MCF 10A (cell line): Measurements from ENCODE around the gene CD69. TPM values are rescaled to one million over a fixed set of nuclear protein-coding genes. Genes with fewer than 3 reads are reported as not detected.
"Not testable (repeated sequence)": the region's sequence is repeated elsewhere in the genome, so short reads cannot be mapped to it uniquely, and the experiment has no call there.

Source experiments
- BruUV-seq: library from RNA; stranded (reverse); fragments of 400-500 nt; replicated peaks from 2 replicates; lab custom pipeline; 2021; lab: Mats Ljungman, UMichigan
- CTCF ChIA-PET: fragments of 300-600 bp; sonication (Branson Sonifier 250); formaldehyde crosslinking; extraction: SDS; loops from one replicate; lab custom pipeline; 2021; ENCODE audit warnings: antibody characterized with exemption, inconsistent platforms; lab: Yijun Ruan, JAX
- POLR2A ChIA-PET: fragments of 300-600, 350-650 bp; sonication (Branson Sonifier 250); formaldehyde crosslinking; extraction: SDS; loops from one replicate; lab custom pipeline; 2020; ENCODE audit warnings: antibody characterized with exemption, inconsistent platforms; lab: Yijun Ruan, JAX
- DNase-seq: peaks from one replicate; pipeline ENCODE4 v3.0.0-alpha.2; 2018; ENCODE audit not compliant: unreplicated experiment
- H3K27ac Mint-ChIP-seq: one replicate; pipeline ENCODE4 v1.8.0; 2022; ENCODE audit warnings: mild to moderate bottlenecking, low read depth, mixed read lengths; ENCODE audit not compliant: unreplicated experiment
- H3K27me3 Mint-ChIP-seq: one replicate; pipeline ENCODE4 v1.8.0; 2022; ENCODE audit warnings: mixed read lengths; ENCODE audit not compliant: insufficient read depth, unreplicated experiment
- H3K36me3 Mint-ChIP-seq: one replicate; pipeline ENCODE4 v1.8.0; 2022; ENCODE audit warnings: mild to moderate bottlenecking, moderate library complexity, mixed read lengths; ENCODE audit not compliant: insufficient read depth, unreplicated experiment
- H3K4me1 Mint-ChIP-seq: one replicate; pipeline ENCODE4 v1.8.0; 2022; ENCODE audit warnings: mixed read lengths; ENCODE audit not compliant: insufficient read depth, unreplicated experiment
- H3K4me3 Mint-ChIP-seq: one replicate; pipeline ENCODE4 v1.8.0; 2022; ENCODE audit warnings: mild to moderate bottlenecking, moderate library complexity, mixed read lengths; ENCODE audit not compliant: unreplicated experiment
- H3K9me3 Mint-ChIP-seq: one replicate; pipeline ENCODE4 v1.8.0; 2022; ENCODE audit warnings: mixed read lengths; ENCODE audit not compliant: unreplicated experiment
- intact Hi-C: fragments of 100-400 bp; cut with micrococcal nuclease; formaldehyde crosslinking; loops from 2 replicates; pipeline ENCODE4 v1.14.1; 2022
- total RNA-seq: library from RNA; stranded (reverse); gene quantifications from 2 replicates; pipeline ENCODE4 v1.2.3, GENCODE V29; 2022
- TF ChIP-seq, protein P1 (sequence below): fragments of 200-600 bp; IDR thresholded peaks from one replicate; pipeline ENCODE4 v1.8.0; 2022; ENCODE audit warnings: antibody characterized with exemption, mild to moderate bottlenecking; ENCODE audit not compliant: unreplicated experiment

Gene CD69
- total RNA-seq, 1 experiment from 2014 or later = not detected

DNA sequence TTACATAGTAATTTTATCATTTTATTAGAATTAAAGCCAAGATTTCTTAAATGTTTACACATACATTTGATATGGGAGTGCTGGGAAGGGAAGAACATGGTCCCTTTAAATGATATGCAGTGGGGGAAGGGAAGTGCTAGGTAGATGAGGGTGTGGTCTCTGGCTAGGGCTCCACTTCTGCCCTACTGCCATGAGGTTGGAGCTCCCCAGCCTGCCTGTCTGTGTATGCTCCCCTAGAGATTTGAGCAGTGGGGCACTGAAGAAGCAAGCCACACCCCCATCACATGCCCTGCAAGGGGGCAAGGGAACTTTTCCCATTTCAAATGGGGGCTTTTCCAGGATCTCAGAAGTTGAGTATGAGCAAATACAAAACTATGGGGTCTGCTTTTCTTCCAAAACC, 53.3 kb downstream of the CD69 start:
- ChIA-PET CTCF (interaction anchor here (0.6 to 7.4 kb wide), 15 partner anchors 9 to 376 kb away, joined by 3 to 108 read pairs (median 6); no protein-coding TSS in a partner anchor), POLR2A (no interaction called here)
- DNase-seq = no peak
- Mint-ChIP-seq H3K27me3 (no peaks in the 10 kb centered on the region), H3K9me3 (peaks cover 13% of the 10 kb centered on the region), H3K4me3 (no peak overlapping the region), H3K4me1 (peaks cover 15% of the 10 kb centered on the region), H3K27ac (no peak overlapping the region), H3K36me3 (no peaks in the 10 kb centered on the region)
- no TSS peak for BruUV-seq
- intact Hi-C loops = no loop called here
- TF ChIP-seq, protein P1, sequence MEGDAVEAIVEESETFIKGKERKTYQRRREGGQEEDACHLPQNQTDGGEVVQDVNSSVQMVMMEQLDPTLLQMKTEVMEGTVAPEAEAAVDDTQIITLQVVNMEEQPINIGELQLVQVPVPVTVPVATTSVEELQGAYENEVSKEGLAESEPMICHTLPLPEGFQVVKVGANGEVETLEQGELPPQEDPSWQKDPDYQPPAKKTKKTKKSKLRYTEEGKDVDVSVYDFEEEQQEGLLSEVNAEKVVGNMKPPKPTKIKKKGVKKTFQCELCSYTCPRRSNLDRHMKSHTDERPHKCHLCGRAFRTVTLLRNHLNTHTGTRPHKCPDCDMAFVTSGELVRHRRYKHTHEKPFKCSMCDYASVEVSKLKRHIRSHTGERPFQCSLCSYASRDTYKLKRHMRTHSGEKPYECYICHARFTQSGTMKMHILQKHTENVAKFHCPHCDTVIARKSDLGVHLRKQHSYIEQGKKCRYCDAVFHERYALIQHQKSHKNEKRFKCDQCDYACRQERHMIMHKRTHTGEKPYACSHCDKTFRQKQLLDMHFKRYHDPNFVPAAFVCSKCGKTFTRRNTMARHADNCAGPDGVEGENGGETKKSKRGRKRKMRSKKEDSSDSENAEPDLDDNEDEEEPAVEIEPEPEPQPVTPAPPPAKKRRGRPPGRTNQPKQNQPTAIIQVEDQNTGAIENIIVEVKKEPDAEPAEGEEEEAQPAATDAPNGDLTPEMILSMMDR = no peak

DNA sequence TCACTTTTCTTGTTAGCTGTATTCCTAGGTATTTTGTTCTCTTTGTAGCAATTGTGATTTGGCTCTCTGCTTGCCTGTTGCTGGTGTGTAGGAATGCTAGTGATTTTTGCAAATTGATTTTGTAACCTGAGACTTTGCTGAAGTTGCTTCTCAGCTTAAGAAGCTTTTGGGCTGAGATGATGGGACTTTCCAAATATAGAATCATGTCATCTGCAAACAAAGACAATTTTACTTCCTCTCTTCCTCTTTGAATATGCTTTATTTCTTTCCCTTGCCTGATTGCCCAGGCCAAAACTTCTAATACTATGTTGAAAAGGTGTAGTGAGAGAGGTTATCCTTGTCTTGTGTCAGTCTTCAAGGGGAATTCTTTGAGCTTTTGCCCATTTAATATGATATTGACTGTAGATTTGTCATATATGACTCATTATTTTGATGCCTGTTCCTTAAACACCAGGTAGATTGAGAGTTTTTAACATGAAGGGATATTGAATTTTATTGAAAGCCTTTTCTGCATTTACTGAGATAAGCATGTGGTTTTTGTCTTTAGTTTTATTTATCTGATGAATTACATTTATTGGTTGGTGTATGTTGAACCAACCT, 54.5 kb downstream of the CD69 start:
- H3K36me3 Mint-ChIP-seq = no peaks in the 10 kb centered on the region
- peaks cover 10% of the 10 kb centered on the region for H3K4me1 Mint-ChIP-seq
- ChIA-PET POLR2A (no interaction called here), CTCF (interaction anchor here (0.8 to 7.4 kb wide), 9 partner anchors 19 to 328 kb away, joined by 3 to 108 read pairs (median 4); no protein-coding TSS in a partner anchor)
- no peak overlapping the region for H3K27ac Mint-ChIP-seq
- no peak overlapping the region for H3K4me3 Mint-ChIP-seq
- BruUV-seq = no TSS peak
- no peaks in the 10 kb centered on the region for H3K27me3 Mint-ChIP-seq
- TF ChIP-seq, protein P1 = no peak
- H3K9me3 Mint-ChIP-seq = peaks cover 13% of the 10 kb centered on the region
- intact Hi-C loops = no loop called here
- DNase-seq = no peak

GRCh38 chr12:9704561-9704960, 56.1 kb downstream of the CD69 start:
- CTCF ChIA-PET = interaction anchor here (0.6 to 1.4 kb wide), 3 partner anchors 70 to 331 kb away, joined by 3 to 5 read pairs (median 3); no protein-coding TSS in a partner anchor
- H3K27ac Mint-ChIP-seq, POLR2A ChIA-PET, H3K4me1 Mint-ChIP-seq, H3K4me3 Mint-ChIP-seq, H3K27me3 Mint-ChIP-seq, intact Hi-C loops, H3K36me3 Mint-ChIP-seq, DNase-seq, BruUV-seq: not testable (repeated sequence)
- peaks cover 13% of the 10 kb centered on the region for H3K9me3 Mint-ChIP-seq

Other genes starting within 250 kb of the CD69 start
- gene KLRB1, start 153.0 kb downstream of the CD69 start, total RNA-seq = not detected in 2 replicates
- 5.1 and 6.7 TPM in 2 replicates for gene CLEC2D, start 91.2 kb downstream of the CD69 start, total RNA-seq
- not detected in 2 replicates for gene CLECL1, start 27.8 kb downstream of the CD69 start, total RNA-seq
- gene KLRF1, start 66.6 kb upstream of the CD69 start, total RNA-seq = not detected in 2 replicates
- gene CLEC2B, start 108.5 kb upstream of the CD69 start, total RNA-seq = 1.8 and 2.2 TPM in 2 replicates
- gene KLRF2, start 120.6 kb upstream of the CD69 start, total RNA-seq = not detected in 2 replicates
- gene CLEC2A, start 171.5 kb upstream of the CD69 start, total RNA-seq = not detected in 2 replicates
- gene CLEC12A, start 210.5 kb upstream of the CD69 start, total RNA-seq = not detected in 2 replicates
- gene CLEC1B, start 238.2 kb upstream of the CD69 start, total RNA-seq = not detected in 2 replicates
- not detected in 2 replicates for gene CLEC12B, start 249.7 kb upstream of the CD69 start, total RNA-seq